ENCODE measurements around the gene SIRT7. TPM values are rescaled to one million over a fixed set of nuclear protein-coding genes. Genes with fewer than 3 reads are reported as not detected.

Gene SIRT7
- total and polyA plus RNA-seq, 2 donors (not counting 1 experiment from before 2014, with no cell fraction given): 3.3 to 18.7 TPM

DNA sequence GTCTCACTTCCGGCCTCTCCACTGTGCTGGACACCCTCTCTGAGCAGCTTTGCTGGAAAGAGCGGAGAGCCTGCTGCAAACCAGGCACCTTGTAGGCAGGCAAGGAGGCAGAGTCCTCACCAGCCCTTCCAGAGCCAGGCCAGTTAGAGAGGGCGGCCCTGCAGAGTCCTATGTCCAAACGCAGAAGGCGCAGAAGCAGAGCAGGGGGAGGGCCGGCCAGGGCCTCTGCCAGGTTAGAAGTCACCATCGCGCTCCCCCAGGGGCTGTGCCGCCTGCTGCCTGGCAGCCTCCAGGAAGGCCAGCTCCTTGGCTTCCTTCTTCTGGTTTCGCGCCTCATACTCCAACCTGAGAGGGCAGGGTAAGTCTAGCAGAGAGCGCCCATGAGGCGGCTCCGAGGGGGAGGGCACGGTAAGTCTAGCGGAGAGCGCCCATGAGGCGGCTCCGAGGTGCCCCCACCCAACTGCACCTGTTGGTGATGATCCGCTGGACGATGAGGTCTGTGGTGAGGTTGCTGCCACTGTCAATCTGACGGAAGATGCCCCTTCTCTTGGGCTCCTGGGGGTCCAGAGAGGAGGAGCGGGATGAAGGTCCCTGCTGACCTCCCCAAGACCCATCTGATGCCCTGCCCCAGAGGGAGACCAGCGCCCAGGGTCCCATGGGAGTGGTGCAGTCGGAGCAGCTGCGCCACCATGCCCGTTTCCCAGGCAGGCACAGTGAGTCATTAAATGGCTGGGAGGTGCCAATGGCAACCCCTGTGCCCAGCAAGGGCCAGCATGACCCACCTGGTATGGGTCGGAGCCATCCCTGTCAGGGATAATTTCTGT is 13.2 kb downstream of the SIRT7 start:
- Histone ChIP-seq H3K4me2 (ENCODE audit: extremely low read depth, insufficient read depth, low read length) (no peak overlapping the region), H3K4me1 (ENCODE audit: control insufficient read depth, extremely low read depth, insufficient read depth, low read length) (peaks cover under 1% of the 10 kb centered on the region), H3K4me3 (replicated peaks in 1 of 4; ENCODE audit: control extremely low read depth in 1 of 4, insufficient read depth in 1 of 4, low read depth in 3 of 4, low read length in 4 of 4) (no peak overlapping the region), H3K36me3 (ENCODE audit: control insufficient read depth, insufficient read depth, low read length) (peaks cover 27% of the 10 kb centered on the region), H3K79me2 (ENCODE audit: control insufficient read depth, insufficient read depth, low read length) (no peaks in the 10 kb centered on the region), H3K27ac (ENCODE audit: insufficient read depth, low read length) (no peak overlapping the region), H2AFZ (ENCODE audit: low read length) (no peak overlapping the region), H3K9me3 (ENCODE audit: control insufficient read depth, insufficient read depth, low read depth, low read length) (no peaks in the 10 kb centered on the region), H3K9ac (ENCODE audit: insufficient read depth, low read length) (no peak overlapping the region), H3K27me3 (ENCODE audit: control insufficient read depth, insufficient read depth, low read length) (no peaks in the 10 kb centered on the region), H4K20me1 (ENCODE audit: control insufficient read depth, extremely low read depth, insufficient read depth, low read length) (no peaks in the 10 kb centered on the region)
- DNase-seq (ENCODE audit: low read depth in 2 of 2): no peak
- TF ChIP-seq CTCF (conservative IDR thresholded peaks at IDR 0.05 in 1 of 2, IDR thresholded peaks at IDR 0.05 in 1 of 2; ENCODE audit: low read depth in 1 of 2, low read length in 2 of 2) (no peak), EZH2 (IDR thresholded peaks at IDR 0.05; ENCODE audit: low read length, missing control alignments) (no peak)

DNA sequence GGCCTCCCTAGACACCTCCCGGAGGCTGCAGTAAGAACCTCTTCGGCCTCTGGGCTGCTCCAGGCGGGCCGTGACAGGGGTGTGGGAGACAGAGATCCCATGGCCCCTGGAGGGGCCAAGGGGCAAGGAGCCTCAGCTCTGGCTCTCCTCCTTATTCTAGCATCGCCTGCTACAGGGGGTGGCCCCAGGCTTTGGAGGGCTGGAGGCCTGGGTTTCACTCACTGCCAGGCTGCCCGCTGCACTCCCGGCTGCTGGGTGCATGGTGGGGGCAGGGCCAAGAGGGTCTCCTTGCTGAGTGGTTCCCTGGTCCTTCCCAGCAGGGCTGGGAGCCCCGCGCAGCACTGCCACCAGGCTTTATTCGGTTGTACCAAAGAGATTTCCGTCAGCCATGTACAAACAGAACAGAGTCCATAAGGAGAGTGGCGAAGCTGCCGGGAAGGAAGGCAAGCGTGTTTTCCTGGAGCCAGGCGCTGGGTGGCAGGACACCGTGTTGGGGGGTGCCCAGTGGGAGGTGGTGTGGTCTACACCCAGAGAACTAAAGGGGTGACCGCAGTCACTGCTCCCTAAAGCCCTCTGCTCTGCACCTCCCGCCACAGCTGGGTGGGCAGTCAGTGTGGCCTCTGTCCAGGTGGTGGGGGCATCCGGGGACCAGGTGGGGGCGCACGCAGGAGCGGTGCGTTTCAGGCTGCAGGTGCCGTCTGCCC is 13.9 kb downstream of the SIRT7 start:
- H3K36me3 ChIP-seq (ENCODE audit: control insufficient read depth, insufficient read depth, low read length): peaks cover 29% of the 10 kb centered on the region
- no peaks in the 10 kb centered on the region for H3K27me3 ChIP-seq (ENCODE audit: control insufficient read depth, insufficient read depth, low read length)
- TF ChIP-seq EZH2 (IDR thresholded peaks at IDR 0.05; ENCODE audit: low read length, missing control alignments) (no peak), CTCF (conservative IDR thresholded peaks at IDR 0.05 in 1 of 2, IDR thresholded peaks at IDR 0.05 in 1 of 2; ENCODE audit: low read depth in 1 of 2, low read length in 2 of 2) (no peak)
- no peak for DNase-seq (ENCODE audit: low read depth in 2 of 2)
- no peak overlapping the region for H3K27ac ChIP-seq (ENCODE audit: insufficient read depth, low read length)
- H3K4me3 ChIP-seq (replicated peaks in 1 of 4; ENCODE audit: control extremely low read depth in 1 of 4, insufficient read depth in 1 of 4, low read depth in 3 of 4, low read length in 4 of 4): no peak overlapping the region
- no peaks in the 10 kb centered on the region for H3K79me2 ChIP-seq (ENCODE audit: control insufficient read depth, insufficient read depth, low read length)
- no peak overlapping the region for H3K4me2 ChIP-seq (ENCODE audit: extremely low read depth, insufficient read depth, low read length)
- H3K9me3 ChIP-seq (ENCODE audit: control insufficient read depth, insufficient read depth, low read depth, low read length): no peaks in the 10 kb centered on the region
- H3K9ac ChIP-seq (ENCODE audit: insufficient read depth, low read length): no peak overlapping the region
- no peaks in the 10 kb centered on the region for H3K4me1 ChIP-seq (ENCODE audit: control insufficient read depth, extremely low read depth, insufficient read depth, low read length)
- no peaks in the 10 kb centered on the region for H4K20me1 ChIP-seq (ENCODE audit: control insufficient read depth, extremely low read depth, insufficient read depth, low read length)
- H2AFZ ChIP-seq (ENCODE audit: low read length): no peak overlapping the region

GRCh38 chr17:81903415-81903831 is 14.6 kb downstream of the SIRT7 start:
- H3K79me2 ChIP-seq (ENCODE audit: control insufficient read depth, insufficient read depth, low read length): no peaks in the 10 kb centered on the region
- DNase-seq (ENCODE audit: low read depth in 2 of 2): no peak
- no peak overlapping the region for H3K4me3 ChIP-seq (replicated peaks in 1 of 4; ENCODE audit: control extremely low read depth in 1 of 4, insufficient read depth in 1 of 4, low read depth in 3 of 4, low read length in 4 of 4)
- H3K9ac ChIP-seq (ENCODE audit: insufficient read depth, low read length): no peak overlapping the region
- no peak overlapping the region for H2AFZ ChIP-seq (ENCODE audit: low read length)
- H3K4me1 ChIP-seq (ENCODE audit: control insufficient read depth, extremely low read depth, insufficient read depth, low read length): no peaks in the 10 kb centered on the region
- H3K36me3 ChIP-seq (ENCODE audit: control insufficient read depth, insufficient read depth, low read length): peaks cover 32% of the 10 kb centered on the region
- no peak overlapping the region for H3K27ac ChIP-seq (ENCODE audit: insufficient read depth, low read length)
- no peak overlapping the region for H3K4me2 ChIP-seq (ENCODE audit: extremely low read depth, insufficient read depth, low read length)
- H3K27me3 ChIP-seq (ENCODE audit: control insufficient read depth, insufficient read depth, low read length): no peaks in the 10 kb centered on the region
- H3K9me3 ChIP-seq (ENCODE audit: control insufficient read depth, insufficient read depth, low read depth, low read length): no peaks in the 10 kb centered on the region
- H4K20me1 ChIP-seq (ENCODE audit: control insufficient read depth, extremely low read depth, insufficient read depth, low read length): no peaks in the 10 kb centered on the region
- no peak for TF ChIP-seq EZH2 (IDR thresholded peaks at IDR 0.05; ENCODE audit: low read length, missing control alignments)
- TF ChIP-seq CTCF (conservative IDR thresholded peaks at IDR 0.05 in 1 of 2, IDR thresholded peaks at IDR 0.05 in 1 of 2; ENCODE audit: low read depth in 1 of 2, low read length in 2 of 2): no peak

All from fibroblast of lung (primary cell).